Suprapubic skin (tissue), 4 donors: ENCODE data around the gene NOS1AP.

Experiments used
- EP300 ChIP-seq: sonication (generic); formaldehyde crosslinking; IDR thresholded peaks from one replicate; pipeline ENCODE4 v1.6.1; 2017; ENCODE audit warnings: antibody characterized with exemption
- POLR2A ChIP-seq, 2 donors: fragments of 450-650 bp; IDR thresholded peaks; one replicate each; pipeline ENCODE4 v1.6.1; 2017; ENCODE audit warnings: antibody characterized with exemption in 2 of 2, mild to moderate bottlenecking in 2 of 2, moderate library complexity in 2 of 2
- POLR2AphosphoS5 ChIP-seq, 3 donors: sonication (generic); formaldehyde crosslinking; IDR thresholded peaks; one replicate each; pipeline ENCODE4 v1.6.1; 2017; ENCODE audit warnings: antibody characterized with exemption in 3 of 3
- TF ChIP-seq, protein P1 (sequence below), 2 donors: fragments of 200-600 bp in 1 of 2; fragments of 450-650 bp in 1 of 2; sonication (generic) in 1 of 2; IDR thresholded peaks; one replicate each; pipeline ENCODE4 v1.5.1; 2016 to 2019; ENCODE audit warnings: antibody characterized with exemption in 2 of 2, mild to moderate bottlenecking in 1 of 2, moderate library complexity in 1 of 2

GRCh38 chr1:162193221-162193620 is 123.7 kb downstream of the NOS1AP start:
- TF ChIP-seq, protein P1, sequence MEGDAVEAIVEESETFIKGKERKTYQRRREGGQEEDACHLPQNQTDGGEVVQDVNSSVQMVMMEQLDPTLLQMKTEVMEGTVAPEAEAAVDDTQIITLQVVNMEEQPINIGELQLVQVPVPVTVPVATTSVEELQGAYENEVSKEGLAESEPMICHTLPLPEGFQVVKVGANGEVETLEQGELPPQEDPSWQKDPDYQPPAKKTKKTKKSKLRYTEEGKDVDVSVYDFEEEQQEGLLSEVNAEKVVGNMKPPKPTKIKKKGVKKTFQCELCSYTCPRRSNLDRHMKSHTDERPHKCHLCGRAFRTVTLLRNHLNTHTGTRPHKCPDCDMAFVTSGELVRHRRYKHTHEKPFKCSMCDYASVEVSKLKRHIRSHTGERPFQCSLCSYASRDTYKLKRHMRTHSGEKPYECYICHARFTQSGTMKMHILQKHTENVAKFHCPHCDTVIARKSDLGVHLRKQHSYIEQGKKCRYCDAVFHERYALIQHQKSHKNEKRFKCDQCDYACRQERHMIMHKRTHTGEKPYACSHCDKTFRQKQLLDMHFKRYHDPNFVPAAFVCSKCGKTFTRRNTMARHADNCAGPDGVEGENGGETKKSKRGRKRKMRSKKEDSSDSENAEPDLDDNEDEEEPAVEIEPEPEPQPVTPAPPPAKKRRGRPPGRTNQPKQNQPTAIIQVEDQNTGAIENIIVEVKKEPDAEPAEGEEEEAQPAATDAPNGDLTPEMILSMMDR (IDR thresholded peaks at IDR 0.05), result no peak
- no peak for TF ChIP-seq POLR2A (IDR thresholded peaks at IDR 0.05)
- no peak for TF ChIP-seq EP300
- TF ChIP-seq POLR2AphosphoS5 (IDR thresholded peaks at IDR 0.05), result no peak
